Left renal cortex interstitium (tissue), 4 donors: ENCODE measurements around the gene PHACTR3. TPM values are rescaled to one million over a fixed set of nuclear protein-coding genes. Genes with fewer than 3 reads are reported as not detected.

Experiments used
- DNase-seq, 4 donors: peaks; one replicate each; pipeline ENCODE4 v3.0.0-alpha.2; 2013; ENCODE audit warnings: low read depth in 4 of 4, low spot score in 2 of 4, missing footprints in 1 of 4
- polyA plus RNA-seq, 4 donors: library from polyadenylated mRNA; unstranded; fragments of 120-200 nt; gene quantifications; one replicate each; pipeline ENCODE4 v1.2.1, GENCODE V29; 2013; ENCODE audit not compliant: insufficient read length in 4 of 4

The PHACTR3 gene
- polyA plus RNA-seq, 4 donors: 10.5 to 13.7 (median 12.2) TPM

DNA sequence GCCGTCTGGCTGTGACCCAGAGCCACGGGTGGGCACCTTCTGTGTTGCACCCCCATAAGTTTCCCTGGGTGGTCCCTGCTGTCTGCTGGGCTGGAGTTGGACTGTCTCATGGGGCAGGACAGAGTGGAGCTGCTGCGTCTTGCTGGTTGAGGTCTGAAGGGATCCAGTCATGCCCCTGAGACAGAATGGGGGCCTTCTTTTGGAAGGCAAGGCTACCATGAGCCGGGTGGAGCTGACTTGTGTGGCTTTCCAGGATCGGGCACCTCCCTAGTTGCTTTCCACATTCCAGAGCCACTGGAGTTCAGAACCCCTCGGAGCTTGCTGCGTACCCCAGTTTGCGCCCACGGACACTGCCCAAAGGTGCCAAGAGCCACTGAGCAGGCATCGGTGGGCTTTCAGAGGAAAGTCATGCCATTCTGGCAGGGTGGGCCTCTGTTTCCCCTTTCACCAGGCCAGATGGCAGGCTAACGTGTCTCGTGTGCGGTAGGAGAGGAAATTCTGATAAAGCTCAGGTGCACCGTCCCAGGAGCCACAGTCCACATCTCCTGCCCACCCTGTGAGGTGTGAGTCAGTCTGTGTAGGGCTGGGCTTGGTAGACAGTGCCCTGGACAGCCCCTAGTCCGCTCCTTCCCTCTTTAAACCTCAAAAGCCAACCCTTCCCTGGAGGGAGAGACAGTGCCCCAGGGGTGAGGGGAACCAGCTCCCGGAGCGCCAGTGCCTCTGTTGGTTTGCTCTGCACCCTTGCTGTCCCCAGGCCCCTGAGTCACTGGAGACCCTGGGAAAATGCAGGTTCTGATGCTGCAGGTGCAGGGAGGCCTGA is 203.8 kb downstream of the PHACTR3 start:
- DNase-seq: no peak

GRCh38 chr20:59808729-59809381 is 204.5 kb downstream of the PHACTR3 start:
- DNase-seq: no peak

GRCh38 chr20:59809630-59810448 is 205.5 kb downstream of the PHACTR3 start:
- DNase-seq: no peak

DNA sequence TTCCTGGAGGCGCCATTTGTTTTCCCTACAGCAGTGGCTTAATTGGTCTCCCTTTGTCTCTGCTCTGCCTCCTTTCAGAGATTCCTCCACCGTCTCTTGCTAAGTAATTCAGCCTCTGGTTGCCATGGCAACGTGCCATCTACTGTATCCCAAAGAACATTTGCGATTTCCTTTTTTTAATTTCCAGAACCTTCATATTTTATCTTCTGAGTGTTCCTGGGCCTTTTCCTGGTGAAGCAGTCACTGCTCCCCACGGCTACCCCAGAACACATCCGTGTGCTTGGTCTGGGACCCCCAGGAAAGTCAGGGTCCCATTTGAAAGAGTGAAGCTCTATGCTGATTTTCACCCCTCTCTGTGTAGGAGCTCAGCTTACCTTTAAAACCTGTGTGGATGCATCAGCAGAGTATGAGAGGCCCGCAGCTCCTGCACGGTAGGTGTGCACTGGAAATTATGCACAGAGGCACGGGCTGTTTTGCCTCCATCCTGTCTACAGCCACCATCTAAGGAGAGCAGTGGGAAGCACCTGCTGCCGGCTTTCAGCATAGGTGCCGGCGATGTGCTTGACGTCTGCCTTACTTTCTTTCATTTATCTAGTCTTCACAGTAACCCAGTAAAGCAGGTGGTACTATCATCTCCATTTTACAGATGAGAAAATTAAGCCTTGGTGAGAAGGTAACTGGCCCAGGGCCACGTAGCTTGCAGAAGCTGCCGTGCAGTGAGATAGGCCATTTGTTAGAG is 206.3 kb downstream of the PHACTR3 start:
- DNase-seq: no peak

DNA sequence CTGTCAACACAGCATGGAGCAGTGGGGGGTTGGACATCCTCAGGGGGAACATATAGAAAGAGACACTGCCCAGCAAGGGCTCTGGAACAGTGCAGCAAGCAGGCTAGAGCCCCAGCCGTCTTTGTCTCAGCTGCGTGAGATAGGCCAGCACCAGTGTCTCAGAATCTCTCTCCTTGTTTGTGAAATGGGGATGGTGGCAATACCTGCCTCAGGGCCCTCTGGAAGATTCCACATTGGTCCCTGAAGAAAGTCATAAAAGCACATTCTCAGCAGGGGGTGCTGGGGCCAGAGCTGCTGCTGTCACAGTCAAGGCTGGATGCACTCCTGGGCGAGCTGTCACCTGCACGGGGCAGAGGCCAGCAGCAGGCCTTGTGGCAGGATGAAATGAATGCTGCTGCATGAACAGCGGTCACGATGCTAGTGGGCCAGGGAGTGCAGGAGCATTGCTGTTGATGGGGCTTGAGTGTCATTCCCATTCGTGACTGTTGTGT is 207.4 kb downstream of the PHACTR3 start:
- no peak for DNase-seq

DNA sequence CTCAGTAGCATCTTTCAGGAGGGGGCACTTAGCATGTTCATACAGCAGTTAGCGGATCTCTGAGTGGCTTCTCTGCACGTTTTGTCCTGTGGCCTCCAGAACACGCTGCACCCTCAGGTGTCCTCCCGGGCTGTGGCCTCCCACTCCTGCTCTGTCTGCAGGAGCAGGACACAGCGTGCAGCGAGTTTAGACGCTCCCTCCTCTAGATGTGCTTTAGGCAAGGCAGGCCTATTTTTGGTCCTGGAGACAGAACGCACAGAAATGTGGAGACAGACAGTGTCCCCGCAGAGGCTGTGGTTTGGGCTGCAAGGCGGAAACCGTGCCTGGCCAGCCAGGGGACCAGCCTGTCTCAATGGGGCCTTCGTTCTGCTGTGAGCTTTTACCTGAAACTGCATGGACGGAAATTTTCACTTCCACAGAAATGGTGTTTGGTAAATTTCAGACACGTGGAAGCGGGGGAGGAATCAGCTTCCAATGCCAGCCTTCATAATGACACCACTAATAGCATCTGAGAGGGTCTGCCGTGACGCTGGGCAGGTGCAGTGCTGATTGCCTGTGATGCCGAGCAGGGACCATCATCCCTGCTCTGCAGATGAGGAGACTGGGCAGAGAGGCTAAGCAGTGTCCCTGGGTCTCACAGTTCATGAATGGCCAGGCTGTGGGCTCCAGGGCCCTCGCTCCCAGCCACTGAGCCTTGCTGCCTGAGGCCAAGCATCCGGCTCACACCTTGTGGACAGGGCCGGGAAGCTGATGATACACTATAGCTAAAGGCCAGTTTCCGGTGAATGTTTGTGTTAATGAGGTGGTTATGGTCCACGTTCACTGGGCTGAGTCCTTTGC is 208.2 kb downstream of the PHACTR3 start:
- no peak for DNase-seq

- no peak for DNase-seq
Observed at GRCh38 chr20:59813126-59813947, 209.0 kb downstream of the PHACTR3 start.

DNA sequence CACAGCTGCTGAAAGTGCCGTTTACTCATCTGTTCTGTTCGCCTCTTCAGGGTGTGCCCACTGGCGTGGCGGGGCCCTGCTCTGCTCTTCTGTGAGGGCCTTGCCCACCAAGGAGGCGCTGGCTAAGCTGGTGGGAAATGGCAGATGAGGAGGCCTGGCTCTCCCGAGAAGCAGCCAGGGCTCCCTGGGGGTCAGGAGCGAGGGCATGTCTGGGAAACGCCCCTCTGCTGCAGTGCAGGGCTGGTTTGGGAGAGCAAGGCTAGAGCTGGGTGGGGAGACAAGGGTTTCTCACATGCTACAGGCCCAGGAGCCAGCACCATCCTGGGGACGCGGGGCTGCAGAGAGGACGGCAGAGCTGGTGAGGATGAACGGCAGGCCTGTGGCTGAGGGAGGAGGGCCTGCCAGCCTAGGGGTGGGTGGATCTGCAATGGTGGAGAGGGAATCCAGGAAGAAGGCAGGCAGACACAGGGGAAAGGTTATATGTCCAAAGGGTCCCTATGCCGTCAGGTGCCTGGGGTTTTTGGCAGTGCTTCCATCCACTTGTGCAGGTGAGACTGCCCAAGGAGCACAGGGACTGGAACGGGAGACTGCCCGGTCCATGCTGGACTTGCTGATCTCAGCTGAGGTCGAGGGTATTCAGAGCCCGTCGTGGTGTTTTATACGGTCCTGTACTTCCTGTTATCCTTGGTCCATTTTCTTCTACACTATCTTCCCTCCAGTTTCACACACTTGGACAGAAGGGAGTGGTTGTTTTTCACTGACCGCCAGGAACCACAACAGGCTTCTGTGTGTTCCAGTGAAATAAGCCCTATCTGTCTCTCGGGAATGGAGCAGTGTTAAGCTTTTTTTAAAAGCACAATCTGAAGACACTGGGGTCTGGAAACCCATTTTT is 209.9 kb downstream of the PHACTR3 start:
- no peak for DNase-seq

GRCh38 chr20:59814840-59815340 is 210.6 kb downstream of the PHACTR3 start:
- DNase-seq: no peak

DNA sequence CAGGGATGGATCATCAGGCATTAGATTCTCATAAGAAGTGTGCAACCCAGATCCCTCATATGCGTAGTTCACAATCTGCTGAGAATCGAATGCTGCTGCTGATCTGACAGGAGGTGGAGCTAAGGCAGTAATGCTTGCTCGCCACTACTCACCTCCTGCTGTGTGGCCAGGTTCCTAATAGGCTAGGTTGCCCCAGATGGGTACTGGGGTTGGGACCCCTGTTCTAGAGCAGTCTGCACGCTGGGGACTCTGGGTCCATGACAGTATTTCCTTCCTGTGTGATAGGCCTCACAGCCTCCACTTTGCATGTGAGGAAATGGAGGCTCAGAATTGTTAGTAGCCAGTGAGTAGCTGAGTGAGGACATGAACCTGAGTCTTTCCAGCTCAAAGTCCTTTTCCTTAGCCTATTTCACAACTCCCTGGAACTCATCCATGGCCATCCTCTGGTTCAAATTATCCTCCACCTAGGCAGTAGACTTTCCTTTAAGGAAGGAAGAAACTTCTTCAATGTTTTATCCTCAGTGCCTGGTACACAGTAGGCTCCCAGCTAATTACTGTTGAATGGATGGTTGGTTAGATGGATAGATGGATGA is 211.9 kb downstream of the PHACTR3 start:
- DNase-seq: no peak

- no peak for DNase-seq
Observed at GRCh38 chr20:59817406-59817805, 213.1 kb downstream of the PHACTR3 start.

- no peak for DNase-seq
Observed at GRCh38 chr20:59817846-59818615, 213.7 kb downstream of the PHACTR3 start.

DNA sequence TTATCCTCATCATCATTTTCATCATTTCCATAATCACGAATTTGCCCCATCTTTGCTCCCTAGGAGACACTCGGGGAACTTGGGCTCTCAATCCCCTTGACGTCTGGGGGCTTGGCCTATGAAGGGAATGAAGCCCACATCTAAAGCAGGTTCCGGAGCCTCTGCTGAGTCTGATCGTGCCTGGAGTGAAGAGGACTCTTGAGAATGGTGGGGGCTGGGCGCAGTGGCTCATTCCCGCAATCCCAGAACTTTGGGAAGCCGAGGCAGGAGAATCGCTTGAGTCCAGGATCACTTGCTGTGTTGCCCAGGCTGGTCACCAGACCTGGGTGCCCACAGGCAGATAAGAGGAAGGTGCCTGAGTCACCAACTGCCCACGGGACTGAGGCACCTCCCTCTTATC is 214.6 kb downstream of the PHACTR3 start:
- DNase-seq: no peak

DNA sequence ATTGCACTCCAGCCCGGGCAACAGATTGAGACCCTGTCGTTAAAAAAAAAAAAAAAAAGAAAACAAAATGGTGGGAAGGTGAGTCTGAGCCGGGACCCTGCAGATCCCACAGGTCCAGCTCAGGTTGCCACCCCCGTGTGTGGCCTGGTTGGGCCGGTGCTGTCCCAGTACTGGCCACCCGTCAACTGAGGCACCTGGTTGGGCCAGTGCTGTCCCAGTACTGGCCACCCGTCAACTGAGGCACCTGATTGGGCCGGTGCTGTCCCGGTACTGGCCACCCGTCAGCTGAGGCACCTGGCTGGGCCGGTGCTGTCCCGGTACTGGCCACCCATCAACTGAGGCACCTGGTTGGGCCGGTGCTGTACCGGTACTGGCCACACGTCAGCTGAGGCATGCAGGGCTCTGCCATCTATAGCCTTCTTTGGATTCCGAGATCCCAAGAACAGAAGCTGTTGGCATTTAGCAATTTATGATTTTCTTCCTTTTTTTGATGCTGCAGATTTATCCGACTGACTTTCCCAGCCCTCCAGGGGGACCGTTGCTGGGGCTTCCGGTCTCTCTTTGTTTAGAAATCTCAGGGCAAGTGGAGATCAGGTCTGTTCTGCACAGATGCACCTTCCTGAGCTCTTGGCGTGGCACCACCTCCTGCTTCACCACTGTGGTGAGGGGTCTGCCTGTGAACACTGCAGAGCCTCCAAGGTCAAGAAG is 215.3 kb downstream of the PHACTR3 start:
- DNase-seq: no peak

GRCh38 chr20:59820204-59821041 is 216.1 kb downstream of the PHACTR3 start:
- no peak for DNase-seq
